Jurkat, Clone E6-1 (cell line): ENCODE measurements around the gene RUVBL1.

ENCODE experiments used
- DNase-seq: peaks from one replicate; pipeline ENCODE4 v3.0.0-alpha.2; 2011; ENCODE audit warnings: low read depth, low spot score
- H3K4me3 ChIP-seq: 2 replicates; pipeline ENCODE4 v1.5.1; 2011; ENCODE audit warnings: mild to moderate bottlenecking, low read length, control low read depth, moderate library complexity

Gene RUVBL1

GRCh38 chr3:128094295-128095151 lies 29.1 kb downstream of the RUVBL1 start:
- DNase-seq = peak; percentile 33
- H3K4me3 ChIP-seq = no peak overlapping the region

DNA sequence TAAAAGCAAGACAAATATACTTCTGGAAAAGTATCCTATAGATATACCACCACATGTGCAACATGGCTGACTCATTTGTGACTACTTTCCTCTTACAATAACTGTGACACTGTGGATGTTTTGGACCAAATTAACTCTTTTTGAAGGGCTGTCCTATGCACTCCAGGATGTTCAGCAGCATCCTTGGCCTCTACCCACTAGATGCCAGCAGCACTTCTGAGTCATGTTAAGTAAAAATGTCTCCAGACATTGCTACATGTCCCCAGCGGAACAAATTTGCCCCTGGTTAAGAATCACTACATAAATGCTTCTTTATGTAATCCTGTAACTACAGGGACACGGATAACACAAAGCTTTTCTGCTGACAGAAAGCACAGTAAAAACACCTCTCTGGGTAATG lies 32.0 kb downstream of the RUVBL1 start:
- no peak overlapping the region for H3K4me3 ChIP-seq
- DNase-seq = no peak

- no peak overlapping the region for H3K4me3 ChIP-seq
- DNase-seq = no peak
These were observed 34.5 kb downstream of the RUVBL1 start for GRCh38 chr3:128089135-128089534.

DNA sequence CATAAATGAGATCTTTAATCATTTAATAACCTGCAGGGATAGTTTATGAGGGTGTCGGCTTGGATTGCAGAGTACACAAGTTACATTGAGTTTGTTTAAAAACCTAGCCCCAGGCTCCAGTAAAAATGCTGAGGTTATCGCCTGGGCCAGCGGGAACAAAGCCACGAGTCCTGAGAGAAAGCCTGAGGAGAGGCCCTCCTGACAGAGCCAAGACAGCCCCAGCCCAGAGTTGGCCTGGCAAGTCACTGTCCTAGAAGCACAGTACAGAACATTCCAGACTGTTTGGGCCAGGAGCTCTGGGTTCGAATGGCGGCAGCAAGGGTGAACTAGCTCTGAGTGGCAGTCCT lies 39.0 kb downstream of the RUVBL1 start:
- no peak overlapping the region for H3K4me3 ChIP-seq
- no peak for DNase-seq

DNA sequence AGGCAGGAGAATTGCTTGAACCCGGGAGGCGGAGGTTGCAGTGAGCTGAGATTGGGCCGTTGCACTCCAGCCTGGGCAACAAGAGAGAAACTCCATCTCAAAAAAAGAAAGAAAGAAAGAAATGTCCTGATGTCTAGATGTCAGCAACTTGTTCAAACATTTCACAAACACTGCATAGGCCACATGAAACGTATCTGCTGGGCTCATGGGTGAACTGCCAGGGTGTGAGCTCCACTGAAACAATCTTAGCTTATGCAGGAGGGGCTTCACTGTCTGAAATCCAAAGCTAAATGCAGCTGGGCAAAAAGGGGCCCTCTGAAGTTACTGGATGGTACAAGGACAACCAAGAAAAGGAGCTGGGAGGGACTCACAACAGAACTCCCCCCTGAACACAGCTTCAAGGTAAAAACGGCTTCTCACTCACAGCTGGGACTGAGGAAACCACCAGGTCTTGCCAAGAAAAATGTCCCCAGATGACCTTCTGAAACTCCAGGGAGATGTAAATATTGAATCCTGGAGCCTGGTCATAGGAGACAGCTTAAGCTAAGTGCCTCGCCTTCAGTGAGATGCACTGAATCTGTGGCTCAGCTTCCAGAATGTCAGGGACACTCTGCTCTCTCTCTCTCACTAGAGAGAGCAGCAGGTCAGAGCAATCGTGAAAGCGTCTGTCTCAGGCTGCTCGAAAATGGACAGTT lies 39.5 kb downstream of the RUVBL1 start:
- H3K4me3 ChIP-seq = no peak overlapping the region
- no peak for DNase-seq

- DNase-seq = no peak
- no peak overlapping the region for H3K4me3 ChIP-seq
These were observed 40.2 kb downstream of the RUVBL1 start for GRCh38 chr3:128083396-128083795.

DNA sequence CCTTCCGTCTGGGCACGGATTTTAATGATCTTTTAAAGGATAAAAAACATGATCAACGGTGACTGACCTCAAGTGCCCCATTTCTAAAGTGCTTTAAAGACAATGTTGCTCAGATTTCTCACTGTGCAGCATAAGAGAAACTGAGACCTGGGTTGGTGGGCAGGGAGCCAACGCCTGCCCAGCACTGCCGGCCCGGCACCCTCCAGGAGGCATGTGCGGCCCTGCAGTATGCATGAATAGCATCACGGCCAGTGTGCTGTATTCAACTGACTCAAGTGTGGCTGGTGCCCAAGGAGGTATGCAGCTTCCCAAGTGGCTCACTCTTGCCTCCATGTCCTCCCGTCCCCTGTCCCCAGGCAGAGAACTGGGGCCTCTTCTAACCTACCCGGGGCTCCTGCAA lies 41.1 kb downstream of the RUVBL1 start:
- DNase-seq = no peak
- no peak overlapping the region for H3K4me3 ChIP-seq

DNA sequence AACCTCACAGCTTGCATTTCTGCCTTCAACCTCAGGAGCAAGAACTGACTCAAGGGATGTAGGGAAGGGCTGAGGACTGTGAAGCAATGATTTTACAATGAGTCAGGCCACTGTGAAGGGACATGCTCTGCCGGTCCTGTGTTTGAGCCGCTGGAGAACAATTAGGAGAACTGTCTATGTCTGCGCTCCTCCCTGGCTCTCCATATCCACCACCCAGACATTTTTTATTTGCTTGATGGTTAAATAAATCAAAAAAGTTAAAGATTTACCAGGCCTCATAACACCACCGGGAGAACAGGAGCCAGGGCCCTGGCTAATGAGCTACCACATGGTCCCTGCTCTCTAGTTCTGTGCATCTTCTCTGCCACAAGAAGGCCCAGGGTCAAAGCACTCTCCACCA lies 41.8 kb downstream of the RUVBL1 start:
- no peak for DNase-seq
- no peak overlapping the region for H3K4me3 ChIP-seq

GRCh38 chr3:128081226-128081625 lies 42.4 kb downstream of the RUVBL1 start:
- H3K4me3 ChIP-seq = no peak overlapping the region
- no peak for DNase-seq

DNA sequence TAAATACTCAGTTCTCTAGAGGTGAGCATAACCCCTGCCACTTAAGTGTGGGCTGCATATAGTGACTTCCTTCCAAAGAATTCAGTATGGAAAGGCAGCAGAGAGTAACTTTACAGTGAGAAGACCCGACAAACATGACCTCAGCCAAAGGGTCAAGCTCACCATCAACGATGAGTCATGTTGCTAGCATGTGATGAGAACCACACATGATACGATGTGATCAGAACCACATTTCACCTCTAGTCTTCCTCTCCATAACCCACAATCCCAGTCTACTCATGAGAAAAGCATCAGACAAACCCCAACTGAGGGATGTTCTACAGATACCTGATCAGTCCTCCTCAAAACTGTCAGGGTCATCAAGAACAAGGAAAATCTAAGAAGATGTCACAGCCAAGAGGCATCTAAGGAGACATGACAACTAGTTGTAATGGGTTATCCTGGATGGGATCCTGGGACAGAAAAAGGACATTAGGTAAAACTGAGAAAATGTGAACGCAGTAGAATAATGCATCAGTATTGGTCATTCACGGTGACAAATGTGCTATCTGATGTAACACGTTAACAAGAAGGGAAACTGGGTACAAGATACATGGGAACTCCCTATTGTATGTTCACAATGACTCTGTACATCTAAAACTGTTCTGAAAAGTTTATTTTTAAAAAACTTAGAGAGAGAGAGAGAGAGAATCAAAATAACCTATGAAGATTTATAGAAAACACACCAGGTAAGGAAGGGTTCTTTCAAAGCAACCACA lies 43.1 kb downstream of the RUVBL1 start:
- no peak overlapping the region for H3K4me3 ChIP-seq
- DNase-seq = no peak

DNA sequence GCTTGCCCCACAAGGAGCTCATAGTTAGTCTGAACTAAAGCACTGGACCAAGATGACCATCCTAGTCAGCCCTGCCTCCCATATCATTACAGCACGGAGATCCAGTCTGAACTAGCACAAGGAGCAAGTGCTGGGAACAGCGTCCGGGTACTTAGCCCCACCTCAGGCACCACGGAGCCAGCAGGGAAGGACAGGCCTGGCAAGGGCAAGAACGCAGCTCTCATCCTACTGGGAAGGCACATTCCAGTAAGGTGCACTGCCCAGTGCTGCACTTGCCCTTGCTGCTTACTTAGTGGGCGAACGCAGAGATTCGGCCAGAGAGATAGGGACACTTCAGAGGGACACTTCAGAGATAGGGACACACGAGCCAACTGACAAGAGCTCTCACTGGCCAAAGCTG lies 43.8 kb downstream of the RUVBL1 start:
- H3K4me3 ChIP-seq = no peak overlapping the region
- no peak for DNase-seq

DNA sequence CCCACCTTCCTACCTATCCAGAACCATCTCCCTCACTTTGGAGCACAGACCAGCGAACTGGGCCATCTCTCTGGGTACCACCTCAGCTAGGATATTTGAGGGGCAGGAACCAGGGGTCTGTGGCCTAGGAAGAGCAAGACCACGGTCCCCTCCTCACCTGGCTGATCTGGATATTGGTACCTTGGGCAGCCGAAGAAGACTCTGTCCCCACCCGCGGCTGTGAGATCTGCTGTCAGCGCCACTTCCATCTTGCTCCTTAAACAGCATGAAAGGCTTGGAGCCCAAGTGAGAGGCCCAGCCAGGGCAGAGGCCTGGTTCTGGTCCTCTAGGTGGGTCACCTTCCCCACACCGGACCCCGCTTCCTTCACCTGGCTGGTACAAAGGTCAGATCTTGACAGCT lies 44.7 kb downstream of the RUVBL1 start:
- H3K4me3 ChIP-seq = no peak overlapping the region
- DNase-seq = no peak

GRCh38 chr3:128078322-128078721 lies 45.3 kb downstream of the RUVBL1 start:
- DNase-seq = no peak
- H3K4me3 ChIP-seq = no peak overlapping the region

GRCh38 chr3:128077665-128078064 lies 45.9 kb downstream of the RUVBL1 start:
- H3K4me3 ChIP-seq = no peak overlapping the region
- DNase-seq = no peak

- no peak overlapping the region for H3K4me3 ChIP-seq
- no peak for DNase-seq
These were observed 46.4 kb downstream of the RUVBL1 start for GRCh38 chr3:128077202-128077624.

- no peak for DNase-seq
- no peak overlapping the region for H3K4me3 ChIP-seq
These were observed 47.0 kb downstream of the RUVBL1 start for GRCh38 chr3:128076483-128077201.

DNA sequence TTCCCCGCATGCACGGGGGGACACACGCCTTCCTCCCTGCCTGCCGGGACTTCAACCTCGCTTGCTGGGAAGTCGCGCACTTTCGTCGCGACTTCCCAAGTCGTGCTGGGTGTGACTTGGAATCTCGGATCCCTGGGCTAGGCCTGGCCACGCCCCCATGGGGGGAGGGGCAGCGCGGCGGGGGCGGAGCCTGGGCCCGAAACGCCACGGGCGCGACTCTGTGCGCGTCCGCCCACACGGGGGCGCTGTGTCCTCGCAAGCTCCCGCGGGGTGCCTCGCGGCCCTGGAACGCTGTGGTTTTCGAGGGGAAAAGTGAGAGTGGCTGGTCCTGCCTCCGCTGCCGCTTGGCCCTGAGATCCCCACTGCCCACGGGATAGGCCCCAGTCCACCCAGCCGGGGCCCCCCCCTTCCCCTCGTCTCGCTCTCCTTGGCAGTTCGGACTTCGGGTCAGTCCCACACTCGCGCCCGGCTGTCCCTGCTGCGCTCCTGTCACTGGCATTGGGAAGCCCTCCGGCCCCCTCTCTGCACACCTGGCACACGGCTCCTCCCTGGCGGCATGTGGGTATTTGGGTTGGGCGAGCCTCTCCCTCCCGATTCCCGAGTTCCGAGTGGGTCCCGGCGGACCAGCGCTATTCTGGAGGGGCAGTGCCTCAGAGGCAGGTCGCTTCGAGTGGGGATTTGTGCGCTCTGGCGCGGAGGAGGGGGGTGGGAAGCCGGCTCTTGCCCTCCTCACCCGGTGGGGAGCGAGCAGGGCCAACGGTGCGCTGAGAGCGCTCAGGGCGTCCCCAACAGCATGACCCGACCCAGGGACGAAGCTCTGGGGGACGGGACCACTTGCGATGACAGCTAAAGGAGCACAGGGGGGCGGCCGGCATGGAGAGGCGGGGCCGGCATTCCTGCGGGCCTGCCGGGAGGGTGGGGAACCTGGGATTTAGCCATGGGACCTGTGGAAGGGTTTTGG lies 47.8 kb downstream of the RUVBL1 start:
- DNase-seq = peak; percentile 7
- no peak overlapping the region for H3K4me3 ChIP-seq

DNA sequence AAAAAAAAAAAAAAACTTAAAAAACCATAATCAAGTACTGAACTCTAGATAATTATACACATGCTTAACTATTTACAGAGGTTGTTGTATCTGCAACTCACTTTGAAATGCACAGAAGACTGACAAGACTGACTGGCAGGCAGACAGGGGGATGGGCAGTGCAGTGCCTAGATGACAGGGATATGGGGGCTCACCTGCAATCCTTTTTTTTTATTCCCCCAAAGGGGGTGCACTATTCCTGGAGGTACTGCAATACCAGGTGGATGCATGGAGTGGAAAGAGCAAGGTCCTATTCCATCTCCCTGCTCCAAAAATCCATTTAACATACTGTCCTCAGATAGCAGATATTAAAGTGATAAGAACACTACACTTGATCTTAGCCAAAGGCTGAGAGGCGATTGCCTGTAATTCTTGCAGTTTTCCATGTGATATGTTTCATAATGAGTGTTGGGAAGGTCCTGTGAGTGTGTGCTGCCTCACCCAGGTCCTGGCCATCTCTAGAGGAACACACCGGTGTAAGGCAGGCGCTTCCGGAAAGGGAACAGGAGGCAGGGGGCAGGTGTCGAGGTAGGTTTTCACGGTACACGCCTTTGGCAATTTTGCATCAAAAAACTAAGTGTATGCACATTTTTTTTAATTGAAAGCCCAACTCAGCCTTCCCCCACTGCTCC lies 48.6 kb downstream of the RUVBL1 start:
- DNase-seq = no peak

More for the DNA sequence above, 48.6 kb downstream of the RUVBL1 start:
- H3K4me3 ChIP-seq = no peak overlapping the region
